DND-41 (cell line): Measurements from ENCODE around the gene IHH.

Source experiments
- ATAC-seq: fragments of 200-7000 bp; cut with Tn5 transposase; 3 replicates; pipeline ENCODE4 v1.9.1; 2021; ENCODE audit warnings: low read depth; ENCODE audit not compliant: insufficient read depth
- DNase-seq: peaks from one replicate; pipeline ENCODE4 v3.0.0-alpha.2; 2020
- H2AFZ ChIP-seq: 2 replicates; pipeline ENCODE4 v1.6.0; 2012; ENCODE audit warnings: low read depth, low read length
- H3K27ac ChIP-seq: 2 replicates; pipeline ENCODE4 v1.5.1; 2012; ENCODE audit warnings: low read length, inconsistent platforms
- H3K27me3 ChIP-seq: fragments of 200-600 bp; sonication (generic); 2 replicates; pipeline ENCODE4 v1.6.0; 2012; ENCODE audit warnings: low read length, mild to moderate bottlenecking, inconsistent platforms; ENCODE audit not compliant: insufficient read depth, poor library complexity
- H3K36me3 ChIP-seq: 2 replicates; pipeline ENCODE4 v1.5.1; 2012; ENCODE audit warnings: low read length, inconsistent platforms; ENCODE audit not compliant: insufficient read depth
- H3K4me1 ChIP-seq: 2 replicates; pipeline ENCODE4 v1.5.1; 2012; ENCODE audit warnings: mild to moderate bottlenecking, low read length; ENCODE audit not compliant: insufficient read depth
- H3K4me2 ChIP-seq: 2 replicates; pipeline ENCODE4 v1.6.0; 2012; ENCODE audit warnings: mild to moderate bottlenecking, moderate library complexity, low read length, inconsistent platforms; ENCODE audit not compliant: insufficient read depth
- H3K4me3 ChIP-seq, 2 experiments: fragments of 200-600 bp in 1 of 2; shearing (Covaris generic) in 1 of 2; 2 replicates each; pipeline ENCODE4 v1.5.1; 2012 to 2016; ENCODE audit warnings: inconsistent platforms in 2 of 2, low read length in 2 of 2, mild to moderate bottlenecking in 2 of 2, low read depth in 1 of 2, moderate library complexity in 1 of 2
- H3K79me2 ChIP-seq: 2 replicates; pipeline ENCODE4 v1.6.0; 2012; ENCODE audit warnings: low read length, inconsistent platforms; ENCODE audit not compliant: insufficient read depth
- H3K9ac ChIP-seq: 2 replicates; pipeline ENCODE4 v1.6.0; 2012; ENCODE audit warnings: low read depth, mild to moderate bottlenecking, inconsistent platforms, low read length, moderate library complexity
- H3K9me3 ChIP-seq: 2 replicates; pipeline ENCODE4 v1.5.1; 2012; ENCODE audit warnings: low read length, moderate library complexity, mild to moderate bottlenecking, inconsistent platforms; ENCODE audit not compliant: insufficient read depth, severe bottlenecking
- H4K20me1 ChIP-seq: 2 replicates; pipeline ENCODE4 v1.6.0; 2012; ENCODE audit warnings: low read length; ENCODE audit not compliant: insufficient read depth
- EZH2 ChIP-seq: IDR thresholded peaks from 3 replicates; pipeline ENCODE4 v1.6.1; 2012; ENCODE audit warnings: borderline replicate concordance, low read depth, mild to moderate bottlenecking, moderate library complexity, low read length, inconsistent platforms; ENCODE audit not compliant: severe bottlenecking
- TF ChIP-seq, protein P1 (sequence below): IDR thresholded peaks from 2 replicates; pipeline ENCODE4 v1.5.1; 2012; ENCODE audit warnings: borderline replicate concordance, low read length, moderate library complexity, mild to moderate bottlenecking; ENCODE audit not compliant: poor library complexity, severe bottlenecking; ENCODE audit errors: extremely low read depth

Gene IHH

DNA sequence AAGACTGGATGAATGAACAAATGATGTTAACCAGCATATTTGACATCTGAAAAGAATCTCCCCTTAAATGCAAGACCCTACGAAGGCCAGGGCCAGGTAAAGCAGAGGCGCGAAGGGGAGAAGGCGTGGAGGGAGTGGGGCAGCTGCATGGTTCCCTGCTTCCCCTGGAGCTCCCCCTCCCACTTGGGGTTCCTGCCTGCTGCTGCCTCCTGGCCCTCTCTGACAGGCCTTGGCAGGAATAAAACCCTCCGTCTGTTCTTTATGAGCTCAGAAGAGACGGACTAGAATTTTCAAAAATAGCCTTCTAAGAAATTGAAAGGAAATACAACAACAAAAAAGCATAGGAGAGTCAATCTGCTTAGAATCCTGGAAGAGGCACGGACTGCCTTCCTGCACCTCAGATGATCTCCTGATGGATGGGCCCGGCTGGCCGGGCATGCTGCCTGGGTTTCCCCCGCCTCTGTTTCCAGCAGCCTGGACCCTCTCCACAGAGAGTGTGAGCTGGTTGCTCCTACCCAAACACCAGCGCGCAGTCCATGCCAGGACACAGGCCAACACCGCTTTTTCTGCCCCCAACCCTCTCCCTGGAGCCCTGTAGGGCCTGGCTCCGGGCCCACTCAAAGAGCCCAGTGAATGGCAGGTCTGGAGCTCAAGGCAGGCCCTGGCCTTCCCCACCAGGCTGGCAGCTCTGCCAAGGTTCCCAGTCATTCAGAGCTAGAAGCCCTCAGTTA lies 43.4 kb downstream of the IHH start:
- no peaks in the 10 kb centered on the region for H3K79me2 ChIP-seq
- no peak overlapping the region for H2AFZ ChIP-seq
- no peak overlapping the region for H3K4me2 ChIP-seq
- no peaks in the 10 kb centered on the region for H3K36me3 ChIP-seq
- TF ChIP-seq, protein P1, sequence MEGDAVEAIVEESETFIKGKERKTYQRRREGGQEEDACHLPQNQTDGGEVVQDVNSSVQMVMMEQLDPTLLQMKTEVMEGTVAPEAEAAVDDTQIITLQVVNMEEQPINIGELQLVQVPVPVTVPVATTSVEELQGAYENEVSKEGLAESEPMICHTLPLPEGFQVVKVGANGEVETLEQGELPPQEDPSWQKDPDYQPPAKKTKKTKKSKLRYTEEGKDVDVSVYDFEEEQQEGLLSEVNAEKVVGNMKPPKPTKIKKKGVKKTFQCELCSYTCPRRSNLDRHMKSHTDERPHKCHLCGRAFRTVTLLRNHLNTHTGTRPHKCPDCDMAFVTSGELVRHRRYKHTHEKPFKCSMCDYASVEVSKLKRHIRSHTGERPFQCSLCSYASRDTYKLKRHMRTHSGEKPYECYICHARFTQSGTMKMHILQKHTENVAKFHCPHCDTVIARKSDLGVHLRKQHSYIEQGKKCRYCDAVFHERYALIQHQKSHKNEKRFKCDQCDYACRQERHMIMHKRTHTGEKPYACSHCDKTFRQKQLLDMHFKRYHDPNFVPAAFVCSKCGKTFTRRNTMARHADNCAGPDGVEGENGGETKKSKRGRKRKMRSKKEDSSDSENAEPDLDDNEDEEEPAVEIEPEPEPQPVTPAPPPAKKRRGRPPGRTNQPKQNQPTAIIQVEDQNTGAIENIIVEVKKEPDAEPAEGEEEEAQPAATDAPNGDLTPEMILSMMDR, result no peak
- no peak for TF ChIP-seq EZH2
- ATAC-seq, result no peak
- DNase-seq, result no peak
- no peaks in the 10 kb centered on the region for H3K27me3 ChIP-seq
- no peak overlapping the region for H3K9ac ChIP-seq
- no peaks in the 10 kb centered on the region for H4K20me1 ChIP-seq
- H3K27ac ChIP-seq, result no peak overlapping the region
- H3K9me3 ChIP-seq, result no peaks in the 10 kb centered on the region
- no peak overlapping the region for H3K4me3 ChIP-seq
- H3K4me1 ChIP-seq, result no peaks in the 10 kb centered on the region

DNA sequence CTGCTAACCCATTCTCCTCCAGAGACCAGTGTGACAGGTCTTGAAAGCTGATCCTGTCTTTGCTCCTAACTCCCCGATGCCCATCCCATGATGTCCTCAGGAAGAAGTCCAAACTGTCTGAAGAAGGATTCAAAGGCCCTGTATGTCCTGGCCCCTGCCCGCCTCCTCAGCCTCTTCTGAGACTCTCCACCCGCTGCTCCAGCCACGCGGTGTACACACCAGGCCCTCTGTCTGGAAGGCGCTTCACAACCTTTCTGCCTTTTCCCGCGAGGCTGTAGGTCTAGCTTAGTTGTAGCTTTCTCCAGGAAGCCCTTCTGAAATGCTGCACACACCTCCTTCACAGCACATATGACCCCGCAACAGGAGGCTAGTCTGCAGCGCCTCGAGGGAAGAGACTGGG lies 44.0 kb downstream of the IHH start:
- H2AFZ ChIP-seq, result no peak overlapping the region
- H3K27me3 ChIP-seq, result no peaks in the 10 kb centered on the region
- TF ChIP-seq EZH2, result no peak
- TF ChIP-seq, protein P1, result no peak
- H3K27ac ChIP-seq, result no peak overlapping the region
- no peak for ATAC-seq
- no peak overlapping the region for H3K4me3 ChIP-seq
- no peak overlapping the region for H3K9ac ChIP-seq
- H4K20me1 ChIP-seq, result no peaks in the 10 kb centered on the region
- H3K4me1 ChIP-seq, result no peaks in the 10 kb centered on the region
- no peak for DNase-seq
- H3K79me2 ChIP-seq, result no peaks in the 10 kb centered on the region
- H3K36me3 ChIP-seq, result no peaks in the 10 kb centered on the region
- H3K4me2 ChIP-seq, result no peak overlapping the region
- no peaks in the 10 kb centered on the region for H3K9me3 ChIP-seq

DNA sequence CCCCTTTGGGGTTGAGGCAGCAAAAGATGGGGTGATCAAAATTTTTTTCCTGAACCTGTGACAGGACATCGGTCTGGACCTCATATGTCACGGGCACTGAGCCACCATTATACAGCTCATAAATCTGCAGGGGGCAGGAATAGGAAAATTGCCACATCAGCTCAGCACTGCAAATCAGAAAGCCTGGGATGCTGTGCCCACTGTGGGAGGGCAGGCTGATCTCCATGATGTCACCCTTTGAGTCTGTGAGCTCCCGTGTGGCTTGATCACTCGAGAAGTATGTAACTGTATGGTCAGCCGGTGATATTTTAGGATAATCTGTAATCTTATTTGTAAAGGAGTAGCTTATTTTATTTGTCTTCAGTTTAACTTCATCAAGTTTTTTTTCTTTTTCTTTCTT lies 49.8 kb downstream of the IHH start:
- H3K27me3 ChIP-seq, result no peaks in the 10 kb centered on the region
- H3K9me3 ChIP-seq, result no peaks in the 10 kb centered on the region
- H3K4me3 ChIP-seq, result no peak overlapping the region
- no peaks in the 10 kb centered on the region for H3K79me2 ChIP-seq
- no peak overlapping the region for H3K4me2 ChIP-seq
- ATAC-seq, result no peak
- no peaks in the 10 kb centered on the region for H3K4me1 ChIP-seq
- H3K27ac ChIP-seq, result no peak overlapping the region
- no peak overlapping the region for H3K9ac ChIP-seq
- H3K36me3 ChIP-seq, result no peaks in the 10 kb centered on the region
- H4K20me1 ChIP-seq, result peaks cover 5% of the 10 kb centered on the region; the same call in 1 of the 2 replicates
- TF ChIP-seq EZH2, result no peak
- TF ChIP-seq, protein P1, result no peak
- DNase-seq, result no peak
- H2AFZ ChIP-seq, result no peak overlapping the region
